ENCODE measurements around the gene MYO10.

MYO10 gene

GRCh38 chr5:16855485-16855884, 80.6 kb downstream of the MYO10 start:
- H3K27ac ChIP-seq: no peak overlapping the region
- TF ChIP-seq CTCF (IDR thresholded peaks at IDR 0.05): no peak
- no peak for DNase-seq (ENCODE audit: low spot score)

GRCh38 chr5:16854351-16854750, 81.7 kb downstream of the MYO10 start:
- Histone ChIP-seq H3K4me3 (no peak overlapping the region), H3K27ac (no peak overlapping the region)
- TF ChIP-seq CTCF (IDR thresholded peaks at IDR 0.05): no peak
- no peak for DNase-seq (ENCODE audit: low spot score)

More at GRCh38 chr5:16855485-16855884, 80.6 kb downstream of the MYO10 start:
- no peak overlapping the region for H3K4me3 ChIP-seq

- DNase-seq (ENCODE audit: low spot score): no peak
- TF ChIP-seq CTCF (IDR thresholded peaks at IDR 0.05): no peak
- Histone ChIP-seq H3K27ac (no peak overlapping the region), H3K4me3 (no peak overlapping the region)
Observed at GRCh38 chr5:16853518-16853917, 82.6 kb downstream of the MYO10 start.

DNA sequence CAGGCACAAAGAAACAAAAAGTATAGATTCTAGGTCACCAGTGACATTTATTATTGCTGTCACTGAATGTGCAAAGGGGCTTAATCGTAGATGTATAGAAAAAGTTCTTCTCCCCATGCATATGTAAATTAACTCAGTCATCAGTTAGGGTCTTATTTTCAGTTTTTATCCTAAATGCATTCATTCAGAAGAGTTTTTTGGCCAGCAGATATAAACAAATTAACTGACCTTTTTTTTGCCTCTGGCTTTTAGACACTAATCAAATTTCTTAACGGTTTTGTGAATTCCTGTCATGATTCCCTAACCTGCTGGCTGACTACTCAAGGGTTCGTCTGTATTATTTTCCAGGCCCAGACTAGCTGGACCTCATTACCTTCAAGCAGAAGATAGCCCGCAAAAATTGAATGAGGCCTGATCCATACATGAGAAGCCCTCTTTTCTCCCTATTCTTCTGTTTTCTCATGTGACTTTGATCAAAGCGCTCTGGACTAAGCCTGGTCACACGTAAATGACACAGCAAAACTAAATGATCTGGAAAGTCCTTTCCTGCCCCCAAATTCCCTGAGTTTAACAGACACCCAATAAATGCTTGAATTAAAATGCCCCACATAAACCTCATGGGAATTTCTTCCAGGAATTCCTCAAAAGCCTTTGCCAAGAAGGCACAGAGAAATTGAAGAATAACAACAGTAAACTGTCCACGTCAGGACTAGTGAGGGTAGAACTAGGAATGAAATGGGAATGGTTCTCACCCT, 83.7 kb downstream of the MYO10 start:
- DNase-seq (ENCODE audit: low spot score): no peak
- TF ChIP-seq CTCF (IDR thresholded peaks at IDR 0.05): no peak
- Histone ChIP-seq H3K27ac (no peak overlapping the region), H3K4me3 (no peak overlapping the region)

- Histone ChIP-seq H3K27ac (no peak overlapping the region), H3K4me3 (no peak overlapping the region)
- no peak for DNase-seq (ENCODE audit: low spot score)
- TF ChIP-seq CTCF (IDR thresholded peaks at IDR 0.05): no peak
Observed at GRCh38 chr5:16849775-16850174, 86.3 kb downstream of the MYO10 start.

- no peak for TF ChIP-seq CTCF (IDR thresholded peaks at IDR 0.05)
Observed at GRCh38 chr5:16849181-16849580, 86.9 kb downstream of the MYO10 start.

GRCh38 chr5:16844952-16845351, 91.1 kb downstream of the MYO10 start:
- no peak overlapping the region for H3K27ac ChIP-seq
- no peak for DNase-seq (ENCODE audit: low spot score)
- TF ChIP-seq CTCF (IDR thresholded peaks at IDR 0.05): no peak
- no peak overlapping the region for H3K4me3 ChIP-seq

More at GRCh38 chr5:16849181-16849580, 86.9 kb downstream of the MYO10 start:
- no peak for DNase-seq (ENCODE audit: low spot score)
- no peak overlapping the region for H3K4me3 ChIP-seq
- no peak overlapping the region for H3K27ac ChIP-seq
